ENCODE data around the gene TDRD10.

Gene TDRD10

DNA sequence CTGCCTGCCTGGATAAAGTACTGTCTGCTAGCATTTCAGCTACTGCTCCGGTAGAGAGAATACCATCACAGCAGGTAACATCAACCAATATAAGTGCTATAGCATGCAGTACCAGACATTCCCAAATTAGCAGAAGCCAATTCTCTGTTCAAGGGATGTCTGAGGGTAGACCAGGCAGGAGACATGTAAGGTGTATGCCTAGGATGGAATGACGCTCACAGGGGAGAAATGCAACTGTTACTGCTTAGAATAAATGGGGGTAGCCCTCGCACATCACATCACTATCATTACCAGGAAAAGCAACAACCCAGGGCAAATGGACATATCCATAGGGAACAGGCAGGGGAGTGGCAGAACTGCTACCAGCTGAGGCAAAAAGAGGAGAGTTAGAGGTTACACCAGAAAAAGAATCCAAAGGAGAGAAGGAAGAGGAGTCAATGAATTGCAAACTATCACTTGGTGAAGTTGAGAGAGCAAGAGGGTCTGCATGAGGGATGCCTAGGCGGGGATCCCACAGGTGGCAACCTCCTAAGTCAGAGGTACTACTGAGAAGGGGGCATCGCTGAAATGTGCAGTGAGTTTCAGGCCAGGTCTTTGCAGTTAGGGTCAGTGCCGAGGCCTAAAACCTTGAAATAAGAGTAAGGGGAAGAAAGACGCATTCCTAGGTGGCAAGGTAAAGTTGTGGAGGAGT is 55.4 kb downstream of the TDRD10 start:
- no peak for DNase-seq

DNA sequence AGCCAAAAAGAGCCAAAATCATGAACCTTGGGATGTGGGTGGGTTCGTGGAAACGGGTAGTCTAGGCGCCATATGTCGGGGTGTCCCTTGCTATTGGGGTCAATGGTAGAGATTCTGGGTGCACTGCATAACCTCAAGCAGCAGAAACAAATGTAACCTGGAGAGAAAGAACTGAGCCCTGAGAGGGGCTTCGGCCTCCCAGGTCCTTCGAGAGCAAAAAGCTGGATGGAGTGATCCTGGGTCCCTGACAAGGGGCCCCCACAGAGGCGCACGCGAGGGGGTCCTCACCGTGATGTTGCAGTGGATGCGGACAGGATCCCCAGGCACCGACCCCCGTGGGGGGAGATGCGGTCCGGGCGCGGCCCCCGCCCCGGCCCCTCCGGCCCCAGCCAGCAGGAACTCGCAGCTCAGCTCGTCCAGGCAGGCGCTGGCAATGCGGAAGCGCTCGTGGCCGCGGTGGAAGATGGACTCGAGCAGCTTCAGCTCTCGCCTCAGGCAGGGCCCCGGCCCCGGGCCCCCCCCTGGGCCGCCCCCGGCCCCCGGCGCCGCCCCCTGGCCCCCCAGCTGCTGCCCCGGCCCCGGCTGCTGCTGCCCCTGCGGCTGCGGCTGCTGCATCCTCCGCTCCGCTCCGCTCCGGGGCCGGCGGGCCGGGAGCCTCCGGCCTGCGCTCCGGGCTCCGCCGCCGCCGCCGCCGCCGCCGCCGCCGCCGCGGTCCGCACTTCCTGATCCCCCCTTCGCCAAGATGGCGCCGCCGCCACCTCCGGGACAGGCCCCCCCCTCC is 56.1 kb downstream of the TDRD10 start, which contains the start of gene UBE2Q1:
TSS of gene UBE2Q1 (minus strand) at position 724 of the 781 bp plus-strand sequence. CDS start at position 615, 109 bp downstream.
- peak in 1 of 2 experiments; percentile 41 for DNase-seq

DNA sequence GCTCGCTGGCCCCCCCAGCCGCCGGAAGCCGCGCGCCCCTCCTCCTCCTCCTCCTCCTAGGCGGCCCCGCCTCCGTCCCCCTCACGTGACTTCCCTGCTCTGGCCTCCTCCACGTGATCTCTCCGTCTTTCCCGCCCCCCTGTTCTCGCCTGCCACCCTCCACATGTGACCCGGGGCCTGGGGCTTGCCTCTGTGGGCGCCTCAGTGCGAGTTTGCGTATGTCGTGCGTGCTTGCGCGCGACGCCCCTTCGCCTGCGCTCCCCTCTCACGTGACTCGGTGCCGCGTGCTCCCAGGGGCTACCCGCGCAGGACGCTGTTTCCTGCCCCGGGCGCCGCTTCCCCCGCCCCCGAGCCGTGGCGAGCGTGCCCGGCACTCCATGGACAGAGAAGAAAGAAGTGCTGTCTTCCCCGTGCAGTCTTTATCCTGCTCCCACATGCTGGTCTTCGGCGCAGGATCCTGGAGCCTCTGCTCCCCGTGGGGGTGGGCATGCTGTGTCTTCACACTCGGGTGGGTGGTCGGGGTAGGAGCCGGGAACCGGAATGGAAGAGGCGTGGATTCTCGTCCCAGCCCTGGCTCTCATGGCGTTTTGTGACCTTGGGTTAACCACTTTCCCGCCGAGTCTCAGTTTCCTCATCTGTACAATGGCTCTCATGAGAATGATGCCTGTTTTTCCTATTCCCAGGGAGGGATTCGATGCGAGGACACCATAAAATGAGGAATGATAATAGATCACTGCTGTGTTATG is 56.9 kb downstream of the TDRD10 start:
- peak; percentile 93 to 98 for DNase-seq

DNA sequence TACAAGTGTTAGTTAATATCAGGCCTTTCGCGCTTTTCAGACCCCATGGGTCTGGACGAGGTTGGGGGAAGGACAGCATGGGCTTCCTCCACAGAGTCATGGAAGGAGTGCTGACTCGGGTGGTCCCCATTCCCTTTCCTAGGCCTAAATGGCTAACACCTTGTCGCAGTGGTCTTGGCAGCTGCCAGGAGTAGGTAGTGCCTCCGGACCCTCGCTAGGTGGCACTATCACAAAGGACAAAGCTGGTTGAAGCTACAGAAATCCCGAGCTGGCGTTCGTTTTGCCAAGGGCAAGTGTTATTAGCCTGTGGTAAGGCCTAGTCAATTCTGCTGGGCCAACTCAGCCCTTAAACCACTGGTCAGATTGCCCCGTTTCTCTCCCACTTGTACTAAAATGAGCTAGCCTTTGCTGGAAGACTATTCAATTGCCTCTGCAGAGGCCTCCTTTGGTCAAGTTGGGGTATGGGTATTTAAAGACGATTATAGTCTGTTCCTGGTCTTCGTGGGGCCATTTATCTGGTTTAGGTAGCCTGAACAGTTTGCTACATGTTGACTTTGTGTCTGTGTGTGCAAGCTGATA is 57.5 kb downstream of the TDRD10 start:
- peak; percentile 91 to 92 for DNase-seq

DNA sequence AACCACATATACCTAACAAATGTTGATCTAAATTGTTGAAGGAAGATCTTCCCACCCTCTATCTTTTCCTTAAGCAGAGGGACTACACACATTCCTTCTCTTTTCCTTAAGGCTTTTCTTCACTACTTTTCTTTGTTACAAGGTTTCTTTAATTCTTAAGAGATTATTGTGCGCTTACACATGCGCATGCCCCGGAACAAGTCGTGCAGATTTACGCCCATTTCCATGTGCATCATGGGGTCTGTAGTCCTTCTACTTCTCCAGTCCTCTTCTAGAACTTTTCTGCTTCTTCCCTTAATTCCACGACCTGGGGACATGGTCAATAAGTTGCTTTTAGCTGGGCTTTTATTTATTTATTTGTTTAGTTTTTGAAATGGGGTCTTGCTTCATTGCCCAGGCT is 63.9 kb downstream of the TDRD10 start:
- no peak for DNase-seq

DNA sequence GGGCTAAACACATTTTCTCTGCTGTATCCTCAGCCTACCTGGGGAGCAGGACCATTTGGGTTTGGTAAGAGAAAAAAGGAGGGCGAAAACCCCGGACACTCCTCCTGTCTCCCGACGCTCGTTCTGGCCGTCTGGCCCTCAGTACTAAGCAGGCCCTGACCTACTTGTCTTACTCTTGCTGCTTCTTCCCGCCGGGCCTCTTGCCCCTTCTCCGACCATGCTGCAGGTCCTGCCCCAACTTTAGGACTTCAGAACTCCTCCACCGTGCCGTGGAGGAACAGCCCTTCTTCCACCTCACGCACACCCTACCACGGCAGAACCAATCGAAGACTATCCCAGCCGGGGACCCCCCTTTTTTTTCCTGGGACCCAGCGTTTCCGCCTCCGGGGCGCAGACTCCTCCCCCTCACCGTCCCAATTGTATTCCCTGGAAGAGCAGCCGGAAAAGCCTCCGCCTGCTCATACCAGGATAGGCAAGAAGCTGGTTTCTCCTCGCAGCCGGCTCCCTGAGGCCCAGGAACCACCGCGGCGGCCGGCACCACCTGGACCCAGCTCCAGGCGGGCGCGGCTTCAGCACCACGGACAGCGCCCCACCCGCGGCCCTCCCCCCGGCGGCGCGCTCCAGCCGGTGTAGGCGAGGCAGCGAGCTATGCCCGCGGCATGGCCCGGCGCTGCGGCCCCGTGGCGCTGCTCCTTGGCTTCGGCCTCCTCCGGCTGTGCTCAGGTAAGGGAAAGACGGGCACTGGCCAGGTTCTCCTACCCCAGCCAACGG is 65.6 kb downstream of the TDRD10 start, which contains the start of gene CHRNB2:
TSS of gene CHRNB2 (plus strand) at position 393 of the 771 bp plus-strand sequence. CDS start at position 660, 267 bp downstream.
- DNase-seq, result peak; percentile 70 to 77

DNA sequence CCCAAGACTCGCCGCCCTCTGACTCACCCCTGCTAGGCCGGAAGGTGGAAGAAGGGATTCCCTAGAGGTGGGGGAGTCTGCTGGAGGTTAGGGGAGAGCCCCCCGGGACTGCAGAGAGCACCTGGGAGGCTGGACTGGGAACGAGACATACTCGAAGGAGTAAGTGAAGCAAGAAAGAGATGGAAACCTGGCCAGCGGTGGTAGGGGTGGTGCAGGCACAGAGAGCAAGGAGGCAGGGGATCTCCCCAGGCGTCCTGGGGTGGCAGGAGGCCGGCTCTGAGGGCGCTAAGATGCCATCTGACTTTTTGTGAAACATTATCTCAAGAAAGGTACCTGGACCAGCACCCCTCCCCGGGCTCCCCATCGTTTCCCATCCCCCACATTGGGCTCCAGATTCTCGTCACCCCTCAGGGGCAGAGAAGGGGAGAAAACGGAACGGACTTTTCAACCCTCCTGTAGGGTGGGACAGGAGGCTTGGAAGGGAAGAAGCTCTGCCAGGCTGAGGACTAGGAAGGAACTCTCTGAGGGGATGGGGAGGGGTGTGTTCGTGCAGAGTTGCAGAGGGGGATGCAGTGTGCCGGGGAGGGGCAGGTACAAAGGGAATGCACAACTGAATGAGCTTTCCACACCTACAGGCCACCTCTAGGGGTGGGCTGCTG is 66.3 kb downstream of the TDRD10 start:
- DNase-seq, result no peak

DNA sequence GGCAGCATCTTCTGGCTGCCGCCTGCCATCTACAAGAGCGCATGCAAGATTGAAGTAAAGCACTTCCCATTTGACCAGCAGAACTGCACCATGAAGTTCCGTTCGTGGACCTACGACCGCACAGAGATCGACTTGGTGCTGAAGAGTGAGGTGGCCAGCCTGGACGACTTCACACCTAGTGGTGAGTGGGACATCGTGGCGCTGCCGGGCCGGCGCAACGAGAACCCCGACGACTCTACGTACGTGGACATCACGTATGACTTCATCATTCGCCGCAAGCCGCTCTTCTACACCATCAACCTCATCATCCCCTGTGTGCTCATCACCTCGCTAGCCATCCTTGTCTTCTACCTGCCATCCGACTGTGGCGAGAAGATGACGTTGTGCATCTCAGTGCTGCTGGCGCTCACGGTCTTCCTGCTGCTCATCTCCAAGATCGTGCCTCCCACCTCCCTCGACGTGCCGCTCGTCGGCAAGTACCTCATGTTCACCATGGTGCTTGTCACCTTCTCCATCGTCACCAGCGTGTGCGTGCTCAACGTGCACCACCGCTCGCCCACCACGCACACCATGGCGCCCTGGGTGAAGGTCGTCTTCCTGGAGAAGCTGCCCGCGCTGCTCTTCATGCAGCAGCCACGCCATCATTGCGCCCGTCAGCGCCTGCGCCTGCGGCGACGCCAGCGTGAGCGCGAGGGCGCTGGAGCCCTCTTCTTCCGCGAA is 69.4 kb downstream of the TDRD10 start:
- no peak for DNase-seq

DNA sequence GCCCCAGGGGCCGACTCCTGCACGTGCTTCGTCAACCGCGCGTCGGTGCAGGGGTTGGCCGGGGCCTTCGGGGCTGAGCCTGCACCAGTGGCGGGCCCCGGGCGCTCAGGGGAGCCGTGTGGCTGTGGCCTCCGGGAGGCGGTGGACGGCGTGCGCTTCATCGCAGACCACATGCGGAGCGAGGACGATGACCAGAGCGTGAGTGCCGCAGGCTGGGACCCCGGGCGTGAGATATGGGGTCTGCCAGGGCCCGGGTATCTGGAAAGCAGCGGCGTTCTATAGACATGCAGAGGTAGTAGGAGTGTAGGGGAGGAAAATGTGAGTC is 69.9 kb downstream of the TDRD10 start:
- no peak for DNase-seq

DNA sequence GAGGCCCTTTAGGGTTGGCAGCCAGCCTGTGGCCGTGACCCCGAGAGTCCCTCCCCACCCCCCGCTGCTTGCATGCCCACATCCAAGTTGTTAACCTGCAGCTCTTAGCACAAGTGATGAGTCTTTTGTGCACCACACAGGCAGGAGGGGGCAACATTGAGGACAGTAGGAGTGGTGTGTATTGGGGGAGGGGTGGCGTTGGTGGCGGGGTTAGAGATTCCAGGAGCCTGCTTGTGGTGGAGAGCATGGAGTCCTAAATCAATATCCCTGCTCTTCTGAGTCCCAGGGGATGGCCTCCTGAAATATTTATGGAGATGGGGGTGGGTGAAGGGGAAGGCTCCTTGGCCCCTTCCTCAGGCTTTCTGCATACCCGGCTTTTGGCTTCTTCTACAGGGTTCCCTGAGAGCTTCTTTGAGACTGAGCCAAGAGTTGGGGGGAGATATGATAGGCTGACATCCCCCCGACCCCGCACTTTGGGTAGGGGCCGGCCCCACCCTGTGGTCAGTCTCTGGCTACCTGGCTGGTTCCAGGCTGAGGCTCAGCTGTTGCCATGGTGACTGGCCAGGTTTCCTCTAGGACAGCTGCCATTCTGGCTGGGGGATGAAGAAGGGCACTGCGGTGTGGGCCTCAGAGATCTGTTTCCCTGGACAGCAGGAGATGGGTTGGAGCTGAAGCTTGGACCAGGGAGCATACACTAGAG is 70.6 kb downstream of the TDRD10 start:
- no peak for DNase-seq

DNA sequence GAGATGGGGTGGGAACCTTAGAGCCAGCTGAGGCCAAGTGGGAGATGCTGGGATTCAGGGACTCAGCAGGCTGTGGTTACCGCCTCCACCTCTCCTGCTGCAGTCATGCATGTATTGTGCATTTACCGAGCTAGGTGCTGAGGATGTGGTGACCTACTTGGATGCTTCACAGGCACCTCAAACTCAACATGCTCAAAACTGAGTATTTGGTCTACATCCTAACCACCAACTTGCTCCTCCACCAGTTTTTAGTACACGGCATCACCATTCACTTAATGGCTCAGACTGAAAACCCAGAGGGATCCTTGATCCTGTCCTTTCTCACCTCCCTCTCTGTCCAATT is 71.1 kb downstream of the TDRD10 start:
- no peak for DNase-seq

DNA sequence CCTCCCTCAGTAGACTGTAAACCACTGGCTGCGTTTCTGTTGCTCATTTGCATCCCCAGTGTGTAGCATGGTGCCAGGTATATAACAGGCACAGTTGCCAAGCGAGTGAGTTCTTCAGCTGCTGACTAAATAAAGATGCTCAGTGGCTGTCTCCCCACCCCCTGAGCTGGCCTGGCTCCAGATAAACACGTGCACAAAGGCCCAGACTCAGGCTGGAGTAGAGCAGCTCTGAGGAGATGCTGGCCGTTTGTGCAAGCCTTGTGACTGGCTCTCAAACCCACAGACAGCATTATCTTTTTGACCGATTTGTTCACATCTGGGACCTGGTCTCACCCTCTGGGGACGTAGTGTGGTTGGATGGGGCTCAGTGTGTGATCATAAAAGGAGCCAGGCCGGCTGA is 72.7 kb downstream of the TDRD10 start:
- DNase-seq, result no peak

DNA sequence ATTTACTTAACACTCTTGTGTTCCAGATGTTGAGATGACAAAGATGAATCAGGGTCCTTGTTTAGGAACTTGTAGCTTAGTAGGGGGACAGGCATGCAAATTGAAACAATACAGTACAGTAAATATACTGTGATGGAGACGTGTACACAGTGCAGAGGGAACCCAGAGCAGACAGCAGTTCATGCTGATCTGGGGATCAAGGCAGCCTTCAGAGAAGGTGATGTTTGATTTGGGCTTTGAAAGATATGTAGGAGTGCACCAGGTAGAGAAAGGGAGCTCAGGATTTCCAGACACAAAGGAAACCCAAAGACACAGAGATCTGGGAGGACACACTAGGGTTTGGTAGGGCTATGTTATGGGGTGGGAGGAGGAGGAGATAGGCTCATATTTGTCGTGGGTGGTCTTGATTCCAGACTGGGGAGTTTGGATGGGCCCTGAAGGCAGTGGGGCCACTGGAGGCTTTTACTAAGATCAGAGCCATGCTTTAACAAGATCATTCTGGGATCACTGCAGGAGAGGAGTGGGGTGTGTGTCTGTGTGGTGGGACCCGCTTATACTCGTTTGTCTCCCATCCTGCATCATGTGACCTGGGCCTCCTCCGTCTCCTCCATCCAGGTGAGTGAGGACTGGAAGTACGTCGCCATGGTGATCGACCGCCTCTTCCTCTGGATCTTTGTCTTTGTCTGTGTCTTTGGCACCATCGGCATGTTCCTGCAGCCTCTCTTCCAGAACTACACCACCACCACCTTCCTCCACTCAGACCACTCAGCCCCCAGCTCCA is 73.3 kb downstream of the TDRD10 start:
- no peak for DNase-seq

DNA sequence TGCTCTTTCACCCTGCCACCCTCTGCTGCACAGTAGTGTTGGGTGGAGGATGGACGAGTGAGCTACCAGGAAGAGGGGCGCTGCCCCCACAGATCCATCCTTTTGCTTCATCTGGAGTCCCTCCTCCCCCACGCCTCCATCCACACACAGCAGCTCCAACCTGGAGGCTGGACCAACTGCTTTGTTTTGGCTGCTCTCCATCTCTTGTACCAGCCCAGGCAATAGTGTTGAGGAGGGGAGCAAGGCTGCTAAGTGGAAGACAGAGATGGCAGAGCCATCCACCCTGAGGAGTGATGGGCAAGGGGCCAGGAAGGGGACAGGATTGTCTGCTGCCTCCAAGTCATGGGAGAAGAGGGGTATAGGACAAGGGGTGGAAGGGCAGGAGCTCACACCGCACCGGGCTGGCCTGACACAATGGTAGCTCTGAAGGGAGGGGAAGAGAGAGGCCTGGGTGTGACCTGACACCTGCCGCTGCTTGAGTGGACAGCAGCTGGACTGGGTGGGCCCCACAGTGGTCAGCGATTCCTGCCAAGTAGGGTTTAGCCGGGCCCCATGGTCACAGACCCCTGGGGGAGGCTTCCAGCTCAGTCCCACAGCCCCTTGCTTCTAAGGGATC is 74.0 kb downstream of the TDRD10 start:
- no peak for DNase-seq

DNA sequence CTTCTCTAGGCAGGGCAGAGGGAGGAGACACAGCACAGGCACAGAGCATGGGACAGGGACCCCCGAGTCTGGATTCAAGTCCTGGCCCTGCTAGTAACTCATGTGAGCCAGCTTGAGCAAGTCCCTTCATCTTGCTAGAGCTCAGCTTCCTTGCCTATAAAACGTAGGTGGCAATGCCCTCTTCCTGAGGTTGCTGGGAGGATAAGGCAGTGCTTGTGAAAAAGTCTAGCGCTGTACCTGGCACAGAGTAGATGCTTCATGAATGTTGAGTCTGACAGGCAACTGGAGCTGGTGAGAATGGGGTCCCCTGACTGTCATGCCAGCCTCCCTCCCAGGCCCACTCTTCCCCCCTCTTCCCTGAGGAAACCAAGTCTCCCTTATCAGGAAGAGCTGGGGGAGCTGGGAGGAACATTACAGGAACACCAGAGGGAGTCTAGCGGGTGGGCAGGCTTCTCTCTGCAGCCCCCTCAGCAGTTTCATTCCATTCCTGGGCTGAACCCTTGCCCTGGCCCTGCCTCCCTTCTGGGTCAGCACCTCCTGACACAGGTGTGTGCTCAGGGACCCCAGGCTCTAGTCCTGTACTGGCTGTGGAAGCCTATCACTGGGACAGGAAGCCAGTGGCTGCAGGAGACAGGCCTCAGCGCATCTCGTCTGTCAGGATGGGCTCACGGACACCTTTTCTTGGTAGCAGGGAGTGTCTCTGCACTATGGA is 75.5 kb downstream of the TDRD10 start:
- no peak for DNase-seq

DNA sequence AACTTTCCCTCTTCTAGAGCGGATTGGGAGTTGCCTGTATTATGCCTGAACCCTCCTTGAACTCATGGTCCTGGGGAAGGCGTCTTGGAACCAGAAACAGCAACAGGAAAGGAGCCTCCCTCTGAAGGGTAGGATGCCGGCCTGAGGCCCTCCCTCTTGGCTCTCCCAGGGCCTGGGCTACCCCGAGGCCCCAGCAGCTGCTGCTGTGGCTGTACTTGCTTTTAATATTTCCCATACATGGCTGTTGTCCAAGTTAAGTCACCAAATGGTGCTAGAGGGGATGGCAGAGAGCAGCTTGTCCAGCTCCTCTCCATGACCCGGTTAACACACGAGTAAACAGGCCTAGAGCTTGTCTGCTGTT is 76.0 kb downstream of the TDRD10 start:
- no peak for DNase-seq

DNA sequence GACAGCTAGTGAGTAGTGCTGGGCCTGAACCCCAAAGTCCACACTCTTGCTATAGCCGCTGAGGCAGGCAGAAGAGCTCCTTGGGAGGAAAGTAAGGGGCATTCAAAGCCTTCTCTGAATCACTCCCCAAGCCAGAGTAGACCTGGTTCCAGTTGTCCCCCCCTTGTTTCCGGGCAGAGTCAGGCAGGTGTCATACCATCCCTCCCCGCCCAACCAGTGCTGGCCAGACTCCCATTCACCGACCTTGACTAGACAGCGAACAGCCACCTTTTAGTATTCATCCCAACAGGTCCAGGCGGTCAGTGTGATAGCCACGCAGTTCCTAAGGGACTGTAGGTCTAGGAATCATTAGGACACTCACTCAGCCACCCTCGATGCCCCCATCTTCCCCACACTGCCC is 77.4 kb downstream of the TDRD10 start:
- no peak for DNase-seq

DNA sequence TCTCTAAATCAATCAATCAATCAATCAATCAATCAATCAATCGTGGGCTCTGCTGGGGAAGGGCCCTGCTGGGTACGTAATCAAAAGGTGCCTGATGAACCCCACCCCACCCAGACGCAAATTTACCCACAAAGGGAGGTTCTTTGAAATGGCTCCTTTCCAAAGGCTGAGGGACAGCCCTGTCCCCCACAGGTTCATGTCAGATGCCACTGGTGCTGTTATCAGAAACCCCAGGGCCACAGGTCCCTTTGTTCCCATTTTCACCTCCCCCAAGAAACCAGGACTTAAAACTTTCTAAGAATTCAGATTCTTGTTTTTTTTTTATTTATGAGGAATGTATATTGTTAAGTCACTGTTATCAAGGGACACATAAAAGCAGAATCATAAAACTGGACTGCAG is 79.7 kb downstream of the TDRD10 start:
- DNase-seq, result no peak

DNA sequence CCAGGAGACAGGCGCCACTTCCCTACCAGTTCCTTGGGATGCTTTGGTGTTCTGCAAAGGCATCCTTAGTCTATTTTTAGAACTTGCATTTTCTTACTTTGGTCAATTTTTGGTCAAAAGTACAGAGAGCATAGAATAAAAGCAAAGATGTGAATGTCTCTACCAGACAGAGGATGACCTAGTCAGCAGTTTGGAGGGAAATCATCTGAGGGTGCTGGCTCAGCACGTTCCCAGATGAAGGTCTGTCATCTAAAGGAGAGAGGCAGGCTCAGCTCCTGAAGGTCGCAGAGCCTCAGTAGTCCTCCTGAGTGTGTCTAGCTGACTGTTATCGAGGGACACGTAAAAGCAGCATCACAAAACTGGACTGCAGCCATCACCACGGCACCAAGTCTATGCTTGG is 80.9 kb downstream of the TDRD10 start:
- DNase-seq, result no peak

All from NCI-H524 (cell line).